NCI-H1417 treated with DMSO at 0.1 percent for 48 hours (cell line): Measurements from ENCODE around the gene ECI2.
"Not testable (repeated sequence)": the region's sequence is repeated elsewhere in the genome, so short reads cannot be mapped to it uniquely, and the experiment has no call there.

Source experiments
- DNase-seq: peaks from one replicate; lab custom pipeline; 2025; lab: John Stamatoyannopoulos, UW

The ECI2 gene

GRCh38 chr6:4101298-4101697, 34.1 kb downstream of the ECI2 start:
- no peak for DNase-seq

- DNase-seq = no peak
Observed at GRCh38 chr6:4100655-4101054, 34.7 kb downstream of the ECI2 start.

- DNase-seq = no peak
Observed at GRCh38 chr6:4093288-4093687, 42.1 kb downstream of the ECI2 start.

- no peak for DNase-seq
Observed at GRCh38 chr6:4091941-4092340, 43.4 kb downstream of the ECI2 start.

- not testable (repeated sequence) for DNase-seq
Observed at GRCh38 chr6:4090043-4090442, 45.3 kb downstream of the ECI2 start.

GRCh38 chr6:4088704-4089103, 46.7 kb downstream of the ECI2 start:
- DNase-seq = no peak

- no peak for DNase-seq
Observed at GRCh38 chr6:4085332-4085700, 50.1 kb downstream of the ECI2 start.

- DNase-seq = peak; percentile 80
Observed at GRCh38 chr6:4084444-4085331, 50.7 kb downstream of the ECI2 start.

- no peak for DNase-seq
Observed at GRCh38 chr6:4078691-4079471, 56.5 kb downstream of the ECI2 start, which contains the start of gene FAM217A. Gene FAM217A (minus strand): TSS chr6:4079137. CDS start chr6:4077414, 1,723 bp downstream.

- no peak for DNase-seq
Observed at GRCh38 chr6:4074478-4075235, 60.7 kb downstream of the ECI2 start.

GRCh38 chr6:4071330-4071729, 64.0 kb downstream of the ECI2 start:
- DNase-seq = no peak

- no peak for DNase-seq
Observed at GRCh38 chr6:4069199-4069598, 66.2 kb downstream of the ECI2 start.

GRCh38 chr6:4067673-4068072, 67.7 kb downstream of the ECI2 start:
- no peak for DNase-seq

GRCh38 chr6:4066029-4066755, 69.2 kb downstream of the ECI2 start:
- DNase-seq = no peak
